Measurements from ENCODE around the gene STARD3. TPM values are rescaled to one million over a fixed set of nuclear protein-coding genes. Genes with fewer than 3 reads are reported as not detected.
A peak's percentile ranks its signal among the peaks of the same experiment; 100 is the strongest.

STARD3 gene
- total RNA-seq, 1 experiment from 2014 or later: 27.0 TPM

- peak; percentile 73 for DNase-seq (ENCODE audit: low read depth)
These were observed 15.2 kb upstream of the STARD3 start for GRCh38 chr17:39621523-39622379.

DNA sequence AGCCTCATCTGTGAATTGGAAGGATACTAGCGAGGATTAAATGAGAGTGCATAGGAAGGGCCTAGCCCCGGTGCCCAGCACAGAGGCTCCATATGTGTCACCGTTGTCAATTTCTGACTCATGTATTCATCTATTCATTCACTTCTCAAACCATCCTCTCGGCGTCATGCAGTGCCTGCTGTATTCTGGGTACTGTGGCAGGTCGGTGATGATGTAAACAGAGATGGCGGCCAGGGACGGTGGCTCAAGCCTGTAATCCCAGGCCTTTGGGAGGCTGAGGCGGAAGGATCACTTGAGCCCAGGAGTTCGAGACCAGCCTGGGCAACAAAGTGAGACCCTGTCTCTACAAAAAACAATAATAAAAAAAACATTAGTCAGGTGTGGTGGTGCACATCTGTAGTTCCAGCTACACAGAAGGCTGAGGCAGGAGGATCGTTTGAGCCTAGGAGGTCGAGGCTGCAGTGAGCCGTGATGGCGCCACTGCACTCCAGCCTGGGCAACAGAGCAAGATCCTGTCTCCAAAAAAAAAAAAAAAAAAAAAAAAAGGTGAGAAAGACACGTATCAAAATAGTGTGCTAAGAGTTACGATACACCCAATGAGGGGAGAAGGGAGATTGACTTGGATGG is 14.5 kb upstream of the STARD3 start:
- no peak for DNase-seq (ENCODE audit: low read depth)

DNA sequence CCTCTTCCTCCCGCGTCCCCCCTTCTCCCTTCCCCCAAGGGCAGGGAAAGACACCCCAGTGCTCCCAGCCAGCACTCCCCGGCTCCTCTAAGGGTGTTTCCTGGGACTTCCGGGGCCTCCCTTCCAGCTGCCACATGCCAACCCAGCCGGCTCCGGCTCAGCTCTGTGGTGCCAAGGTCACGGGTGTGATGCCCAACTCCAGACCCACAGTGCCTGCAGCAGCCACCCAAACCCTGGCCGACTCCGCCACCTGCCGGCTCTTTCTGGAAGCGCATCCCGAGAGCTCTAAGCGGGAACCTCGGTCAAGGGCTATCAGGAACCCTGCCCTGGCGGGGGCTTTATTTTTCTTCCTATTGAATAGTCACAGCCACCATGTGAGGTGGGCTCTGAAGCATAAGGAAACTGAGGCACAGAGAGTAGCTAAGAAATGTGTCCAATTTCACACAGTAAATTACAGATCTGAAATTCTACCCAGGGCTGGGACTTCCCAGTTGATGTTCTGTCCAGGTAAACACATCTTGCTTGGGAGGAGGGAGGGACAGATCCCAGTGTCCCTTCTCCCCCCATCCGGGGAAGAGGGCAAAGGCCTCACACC is 13.5 kb upstream of the STARD3 start:
- DNase-seq (ENCODE audit: low read depth): peak; percentile 66

GRCh38 chr17:39624313-39624712 is 12.6 kb upstream of the STARD3 start:
- DNase-seq (ENCODE audit: low read depth): no peak

DNA sequence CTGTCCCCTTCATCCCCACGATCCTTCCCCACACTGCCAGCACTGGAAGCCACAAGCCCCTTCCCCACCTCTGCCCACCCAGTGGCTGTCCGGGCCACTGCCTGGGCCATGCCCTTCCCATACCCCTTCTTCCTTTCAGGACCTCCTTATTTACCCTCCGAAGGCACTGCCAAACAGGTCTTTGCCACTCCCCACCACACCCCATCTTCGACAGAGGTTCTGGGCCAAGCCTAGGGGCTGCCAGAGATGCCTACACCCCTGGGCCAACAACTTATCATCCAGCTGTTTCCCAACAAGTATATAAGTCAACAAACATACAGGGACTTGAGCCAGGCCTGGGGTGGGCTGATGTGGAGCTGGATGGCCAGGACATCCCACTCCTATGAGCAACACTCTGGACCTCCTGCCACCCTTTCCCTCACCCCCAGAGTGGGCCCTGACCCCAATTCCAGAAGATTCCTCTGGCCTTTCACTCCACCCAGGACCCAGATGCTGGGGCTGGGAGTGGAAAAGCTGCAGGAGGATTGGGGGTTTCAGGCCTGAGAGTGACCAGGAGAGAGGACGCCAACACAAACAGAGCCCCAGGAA is 11.7 kb upstream of the STARD3 start:
- DNase-seq (ENCODE audit: low read depth): no peak

- no peak for DNase-seq (ENCODE audit: low read depth)
These were observed 10.5 kb upstream of the STARD3 start, which contains the start of gene PPP1R1B for GRCh38 chr17:39626171-39627046. Gene PPP1R1B, plus strand, starts transcription at chr17:39626952. Its CDS starts 441 bp downstream, at chr17:39627393.

- DNase-seq (ENCODE audit: low read depth): no peak
These were observed 9.8 kb upstream of the STARD3 start for GRCh38 chr17:39627047-39627711.

DNA sequence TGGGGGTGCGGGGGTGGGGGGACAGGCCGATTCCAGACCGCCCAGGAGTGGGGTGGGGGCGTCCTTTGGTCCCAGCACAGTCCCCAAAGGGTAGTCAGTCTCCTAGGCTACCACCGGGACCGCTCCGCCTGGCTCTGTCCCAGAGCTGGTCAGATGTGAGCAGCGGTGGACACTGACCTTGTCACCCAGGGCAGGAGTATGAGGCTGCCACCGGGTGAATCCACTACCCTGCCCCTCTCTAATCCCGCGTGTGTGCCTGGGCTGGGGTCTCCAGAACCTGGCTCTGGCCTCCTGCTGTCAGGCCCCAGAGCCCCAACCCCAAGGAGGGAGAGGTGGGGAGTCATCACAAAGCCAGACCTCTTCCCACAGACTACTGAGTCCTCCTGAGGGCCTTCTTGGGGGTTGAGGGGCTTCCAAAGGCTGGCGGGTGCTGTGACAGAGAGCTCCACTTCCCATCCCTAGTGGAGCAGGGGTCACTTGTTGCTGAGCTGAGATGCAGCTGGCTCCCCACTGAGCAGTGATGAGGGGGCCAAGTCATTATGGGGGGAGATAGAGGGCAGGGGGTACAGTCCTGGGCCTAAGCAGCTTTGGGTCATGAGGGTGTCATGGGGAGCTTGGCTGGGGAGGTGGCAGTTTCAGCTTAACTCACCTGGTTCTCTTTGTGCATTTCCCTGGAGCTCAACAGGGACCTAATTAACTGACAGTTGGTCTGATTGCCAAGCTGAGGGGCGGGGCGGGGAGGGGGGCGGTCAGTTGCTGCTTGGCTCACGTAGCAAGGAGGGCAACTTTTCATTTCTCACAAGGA is 9.0 kb upstream of the STARD3 start:
- no peak for DNase-seq (ENCODE audit: low read depth)

- no peak for DNase-seq (ENCODE audit: low read depth)
These were observed 8.1 kb upstream of the STARD3 start for GRCh38 chr17:39628655-39629493.

DNA sequence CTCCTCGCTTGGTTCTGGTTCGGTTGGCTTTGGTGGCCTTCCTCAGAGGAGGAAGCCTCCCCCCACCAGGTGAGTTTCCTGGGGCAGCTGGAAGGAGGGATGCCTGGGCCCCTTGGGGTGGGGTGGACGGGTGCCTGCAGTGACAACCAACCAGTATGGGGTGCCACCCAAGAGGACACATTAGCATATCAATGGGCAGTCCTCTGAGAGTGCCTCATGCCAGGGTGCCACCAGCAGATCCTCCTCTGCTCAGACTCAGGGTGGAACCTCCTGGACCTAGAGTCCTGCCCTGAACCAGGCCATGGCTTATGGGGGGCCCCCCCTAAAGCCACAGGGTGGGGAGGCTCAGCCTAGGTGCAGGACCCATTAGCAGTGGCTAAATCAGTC is 7.5 kb upstream of the STARD3 start:
- no peak for DNase-seq (ENCODE audit: low read depth)

GRCh38 chr17:39629898-39630297 is 7.0 kb upstream of the STARD3 start:
- no peak for DNase-seq (ENCODE audit: low read depth)

GRCh38 chr17:39631403-39631802 is 5.5 kb upstream of the STARD3 start:
- no peak for DNase-seq (ENCODE audit: low read depth)

DNA sequence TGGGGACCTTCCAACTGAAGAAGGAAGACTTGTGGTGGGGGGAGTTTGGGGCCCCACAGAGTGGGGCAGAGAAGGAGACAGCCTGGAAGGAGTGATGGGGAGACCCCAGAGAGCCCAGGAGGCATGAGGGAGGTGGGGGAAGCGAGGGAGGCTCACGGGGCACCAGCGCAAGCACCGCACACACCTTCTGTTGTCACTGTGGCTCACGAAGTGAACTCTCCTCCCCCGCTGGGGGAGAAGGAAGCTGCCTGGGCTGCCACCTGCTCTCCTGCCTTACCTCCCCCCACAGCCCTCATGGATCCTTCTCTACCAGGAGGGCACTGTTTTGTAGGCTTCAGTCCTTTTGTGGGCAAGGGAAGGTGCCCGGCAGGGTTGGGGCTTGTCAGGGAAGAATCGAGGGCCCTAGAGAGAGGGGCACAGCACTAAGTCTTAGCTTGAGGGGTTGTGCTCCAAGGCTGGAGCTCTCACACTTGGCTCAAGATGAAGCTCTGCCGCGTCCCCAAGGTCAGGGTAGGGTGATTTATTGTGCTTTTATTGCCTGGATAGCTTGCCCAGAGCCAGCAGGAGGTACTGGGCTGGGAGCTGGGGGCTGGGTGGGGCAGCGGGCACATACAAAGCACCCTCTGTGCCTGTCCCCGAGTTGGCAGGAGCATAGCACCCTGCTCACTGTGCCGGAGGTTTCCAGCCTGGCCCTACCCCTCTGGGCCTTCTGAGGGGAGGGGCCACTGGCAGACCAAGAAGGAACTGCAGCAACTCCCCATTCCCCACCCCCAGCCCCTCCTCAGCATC is 4.6 kb upstream of the STARD3 start:
- no peak for DNase-seq (ENCODE audit: low read depth)

- no peak for DNase-seq (ENCODE audit: low read depth)
These were observed 3.3 kb upstream of the STARD3 start for GRCh38 chr17:39633570-39634183.

- no peak for DNase-seq (ENCODE audit: low read depth)
These were observed 2.5 kb upstream of the STARD3 start for GRCh38 chr17:39634384-39634871.

GRCh38 chr17:39635614-39636176 is 1.2 kb upstream of the STARD3 start:
- DNase-seq (ENCODE audit: low read depth): no peak

DNA sequence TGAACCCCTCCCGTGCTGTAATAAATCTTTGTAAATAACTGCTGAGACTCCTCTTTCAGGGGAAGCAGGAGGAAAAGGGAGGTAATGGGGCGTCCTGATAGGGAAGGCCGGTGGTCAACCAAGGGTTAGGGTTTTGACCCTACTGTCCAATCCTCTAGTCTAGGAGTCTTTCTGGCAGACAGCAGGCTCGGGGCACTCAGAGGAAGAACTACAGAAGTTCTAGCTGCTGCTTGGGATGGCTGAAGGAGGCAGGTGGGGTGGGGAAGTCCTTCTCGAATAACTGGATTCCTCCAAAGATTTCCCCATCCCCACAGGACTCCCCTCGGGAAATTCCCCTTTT is 387 bp upstream of the STARD3 start:
- no peak for DNase-seq (ENCODE audit: low read depth)
